HCT116 (cell line): ENCODE data around the gene FES.

ENCODE experiments used
- CTCF ChIP-seq, 3 experiments: fragments of 200-600 bp in 1 of 3; sonication (generic) in 1 of 3; IDR thresholded peaks in 2 of 3; conservative IDR thresholded peaks in 1 of 3; 2 replicates each; pipeline ENCODE4 v1.5.1; 2012 to 2017; ENCODE audit warnings: low read depth in 2 of 3, low read length in 2 of 3, antibody characterized with exemption in 1 of 3, borderline replicate concordance in 1 of 3, control low read depth in 1 of 3, mild to moderate bottlenecking in 1 of 3, mixed read lengths in 1 of 3, mixed run types in 1 of 3, moderate library complexity in 1 of 3; ENCODE audit not compliant: insufficient read depth in 1 of 3
- POLR2A ChIP-seq: IDR thresholded peaks from 2 replicates; pipeline ENCODE4 v1.7.0; 2011; ENCODE audit warnings: borderline replicate concordance; ENCODE audit not compliant: insufficient read depth, insufficient read length; ENCODE audit errors: extremely low read depth
- POLR2AphosphoS5 ChIP-seq: IDR thresholded peaks from 2 replicates; pipeline ENCODE4 v1.6.1; 2011; ENCODE audit warnings: mild to moderate bottlenecking, low read depth, low read length, moderate library complexity

GRCh38 chr15:90931828-90932659, 47.7 kb downstream of the FES start, which contains the start of gene HDDC3:
- TF ChIP-seq POLR2A = peak; percentile 56
- peak; percentile 86 for TF ChIP-seq POLR2AphosphoS5
- TF ChIP-seq CTCF (IDR thresholded peaks at IDR 0.05 in 2 of 3, conservative IDR thresholded peaks at IDR 0.05 in 1 of 3; ENCODE audit: borderline replicate concordance in 1 of 3, insufficient read depth in 1 of 3, low read depth in 2 of 3, low read length in 2 of 3) = peak in 2 of 3 experiments; percentile 84 to 92; a peak in 4 of 6 replicates
